ENCODE data around the gene METTL13. TPM values are rescaled to one million over a fixed set of nuclear protein-coding genes. Genes with fewer than 3 reads are reported as not detected.

METTL13 gene
- total and polyA plus RNA-seq, 2 donors (not counting 1 experiment from before 2014, with no cell fraction given): 16.8 to 33.0 TPM

- Histone ChIP-seq H3K4me2 (replicated peaks; ENCODE audit: low read depth, low read length, poor library complexity, severe bottlenecking) (no peak overlapping the region), H3K9ac (ENCODE audit: low read length) (no peak overlapping the region), H3K4me1 (ENCODE audit: control insufficient read depth in 2 of 2, insufficient read depth in 2 of 2, low read length in 2 of 2) (peaks cover 0 to 4% of the 10 kb centered on the region in 2 donors), H3K27ac (ENCODE audit: low read length in 2 of 2) (no peak overlapping the region), H2AFZ (ENCODE audit: insufficient read depth, low read depth, low read length, poor library complexity, severe bottlenecking) (no peak overlapping the region), H3K4me3 (ENCODE audit: control extremely low read depth in 1 of 5, extremely low read depth in 1 of 5, insufficient read depth in 1 of 5, low read depth in 2 of 5, low read length in 4 of 5) (no peak overlapping the region), H3K79me2 (ENCODE audit: control insufficient read depth, insufficient read depth, low read length) (no peaks in the 10 kb centered on the region), H3K36me3 (replicated peaks in 1 of 2; ENCODE audit: control extremely low read depth in 1 of 2, control insufficient read depth in 1 of 2, extremely low read depth in 1 of 2, insufficient read depth in 2 of 2, low read length in 1 of 2) (no peaks in the 10 kb centered on the region), H3K9me3 (ENCODE audit: control extremely low read depth in 1 of 3, control insufficient read depth in 2 of 3, insufficient read depth in 1 of 3, low read length in 2 of 3) (no peaks in the 10 kb centered on the region), H3K27me3 (replicated peaks in 1 of 4; ENCODE audit: control extremely low read depth in 1 of 4, control insufficient read depth in 3 of 4, insufficient read depth in 4 of 4, low read length in 3 of 4) (peaks cover 0 to 2% (median 0%) of the 10 kb centered on the region in 4 experiments), H4K20me1 (ENCODE audit: control insufficient read depth, insufficient read depth, low read length, poor library complexity, severe bottlenecking) (no peaks in the 10 kb centered on the region)
- Mint-ChIP-seq H3K27ac (no peak overlapping the region), H3K27me3 (peaks cover 7% of the 10 kb centered on the region), H3K4me1 (peaks cover 8% of the 10 kb centered on the region), H3K9me3 (ENCODE audit: insufficient read depth) (no peaks in the 10 kb centered on the region), H3K4me3 (no peak overlapping the region)
- ChIA-PET CTCF (no interaction called here), POLR2A (no interaction called here)
- no peak for ATAC-seq (ENCODE audit: low read depth)
- no peak for TF ChIP-seq EZH2 (IDR thresholded peaks at IDR 0.05; ENCODE audit: borderline replicate concordance, insufficient read depth, low read depth, low read length, poor library complexity, severe bottlenecking)
- no peak for TF ChIP-seq CTCF (IDR thresholded peaks at IDR 0.05)
- no peak for DNase-seq
- 0% methylated on average over 1 of the region's 3 CpGs for WGBS (ENCODE audit: insufficient coverage)
- intact Hi-C loops (cut with micrococcal nuclease): no loop called here
Measured at GRCh38 chr1:171769171-171769570, 12.3 kb upstream of the METTL13 start.

GRCh38 chr1:171769754-171770153 lies 11.7 kb upstream of the METTL13 start:
- no peak overlapping the region for H3K9ac ChIP-seq (ENCODE audit: low read length)
- H3K27me3 ChIP-seq (replicated peaks in 1 of 4; ENCODE audit: control extremely low read depth in 1 of 4, control insufficient read depth in 3 of 4, insufficient read depth in 4 of 4, low read length in 3 of 4): peaks cover 0 to 2% (median 0%) of the 10 kb centered on the region in 4 experiments
- no peak overlapping the region for H3K4me3 Mint-ChIP-seq
- H2AFZ ChIP-seq (ENCODE audit: insufficient read depth, low read depth, low read length, poor library complexity, severe bottlenecking): no peak overlapping the region
- H4K20me1 ChIP-seq (ENCODE audit: control insufficient read depth, insufficient read depth, low read length, poor library complexity, severe bottlenecking): no peaks in the 10 kb centered on the region
- H3K4me1 ChIP-seq (ENCODE audit: control insufficient read depth in 2 of 2, insufficient read depth in 2 of 2, low read length in 2 of 2): peaks cover 0 to 4% of the 10 kb centered on the region in 2 donors
- H3K4me2 ChIP-seq (replicated peaks; ENCODE audit: low read depth, low read length, poor library complexity, severe bottlenecking): no peak overlapping the region
- no peaks in the 10 kb centered on the region for H3K9me3 ChIP-seq (ENCODE audit: control extremely low read depth in 1 of 3, control insufficient read depth in 2 of 3, insufficient read depth in 1 of 3, low read length in 2 of 3)
- no peak overlapping the region for H3K27ac ChIP-seq (ENCODE audit: low read length in 2 of 2)
- intact Hi-C loops (cut with micrococcal nuclease): no loop called here
- POLR2A ChIA-PET: no interaction called here
- no peaks in the 10 kb centered on the region for H3K79me2 ChIP-seq (ENCODE audit: control insufficient read depth, insufficient read depth, low read length)
- H3K27me3 Mint-ChIP-seq: peaks cover 6% of the 10 kb centered on the region
- no peaks in the 10 kb centered on the region for H3K9me3 Mint-ChIP-seq (ENCODE audit: insufficient read depth)
- TF ChIP-seq CTCF (IDR thresholded peaks at IDR 0.05) (no peak), EZH2 (IDR thresholded peaks at IDR 0.05; ENCODE audit: borderline replicate concordance, insufficient read depth, low read depth, low read length, poor library complexity, severe bottlenecking) (no peak)
- H3K4me1 Mint-ChIP-seq: peaks cover 8% of the 10 kb centered on the region
- CTCF ChIA-PET: no interaction called here
- H3K36me3 ChIP-seq (replicated peaks in 1 of 2; ENCODE audit: control extremely low read depth in 1 of 2, control insufficient read depth in 1 of 2, extremely low read depth in 1 of 2, insufficient read depth in 2 of 2, low read length in 1 of 2): no peaks in the 10 kb centered on the region
- ATAC-seq (ENCODE audit: low read depth) (no peak), DNase-seq (no peak)
- H3K4me3 ChIP-seq (ENCODE audit: control extremely low read depth in 1 of 5, extremely low read depth in 1 of 5, insufficient read depth in 1 of 5, low read depth in 2 of 5, low read length in 4 of 5): no peak overlapping the region
- no peak overlapping the region for H3K27ac Mint-ChIP-seq
- no CpG with 5 or more reads among the region's 1 CpG for WGBS (ENCODE audit: insufficient coverage)

Data from B cell (primary cell).